HG03064 (cell line): Measurements from ENCODE around the gene HAGH.
A peak's percentile ranks its signal among the peaks of the same experiment; 100 is the strongest.
"Not testable (repeated sequence)": the region's sequence is repeated elsewhere in the genome, so short reads cannot be mapped to it uniquely, and the experiment has no call there.

Experiments
- ATAC-seq: cut with Tn5 transposase; IDR thresholded peaks from one replicate; pipeline ENCODE4 v1.9.1; 2021; ENCODE audit warnings: low read depth; ENCODE audit not compliant: unreplicated experiment

The HAGH gene

DNA sequence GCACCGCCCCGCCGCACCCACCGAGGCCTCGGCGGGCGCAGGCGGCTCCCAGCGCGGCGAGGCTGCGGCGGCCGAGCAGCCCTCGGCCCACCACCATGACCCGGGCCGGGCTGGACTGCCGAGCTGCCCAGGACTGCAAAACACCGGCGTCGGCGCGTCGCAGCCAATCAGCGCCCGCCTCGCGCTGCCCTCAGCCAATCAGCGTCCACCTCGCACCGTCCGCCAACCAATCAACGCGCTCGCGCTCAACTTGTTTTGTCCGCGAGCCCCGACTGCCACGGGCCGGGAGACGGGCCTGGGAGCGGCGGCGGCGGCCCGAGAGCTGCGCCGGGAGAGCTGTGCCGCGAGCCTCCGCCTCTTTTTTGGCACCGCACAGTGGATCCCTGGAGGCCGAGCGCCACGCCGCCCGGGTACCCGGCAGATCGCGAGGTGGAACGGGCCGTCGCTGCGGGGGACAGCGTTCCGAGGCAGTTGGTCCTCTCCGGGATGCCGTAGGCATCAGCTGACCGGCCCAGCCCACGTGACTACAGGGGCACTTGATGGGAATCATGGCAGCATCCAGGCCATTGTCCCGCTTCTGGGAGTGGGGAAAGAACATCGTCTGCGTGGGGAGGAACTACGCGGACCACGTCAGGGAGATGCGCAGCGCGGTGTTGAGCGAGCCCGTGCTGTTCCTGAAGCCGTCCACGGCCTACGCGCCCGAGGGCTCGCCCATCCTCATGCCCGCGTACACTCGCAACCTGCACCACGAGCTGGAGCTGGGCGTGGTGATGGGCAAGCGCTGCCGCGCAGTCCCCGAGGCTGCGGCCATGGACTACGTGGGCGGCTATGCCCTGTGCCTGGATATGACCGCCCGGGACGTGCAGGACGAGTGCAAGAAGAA is at the start of gene HAGH, which contains the start of gene FAHD1:
Gene HAGH (minus strand): TSS at position 135 of the 883 bp plus-strand sequence. CDS start 38 bp downstream, at position 97.
Gene FAHD1 (plus strand): TSS at position 516 of the 883 bp plus-strand sequence. CDS start 33 bp downstream, at position 549.
- ATAC-seq: peak; percentile 60

- not testable (repeated sequence) for ATAC-seq
Measured at GRCh38 chr16:1876066-1876465, 49.4 kb upstream of the HAGH start.

DNA sequence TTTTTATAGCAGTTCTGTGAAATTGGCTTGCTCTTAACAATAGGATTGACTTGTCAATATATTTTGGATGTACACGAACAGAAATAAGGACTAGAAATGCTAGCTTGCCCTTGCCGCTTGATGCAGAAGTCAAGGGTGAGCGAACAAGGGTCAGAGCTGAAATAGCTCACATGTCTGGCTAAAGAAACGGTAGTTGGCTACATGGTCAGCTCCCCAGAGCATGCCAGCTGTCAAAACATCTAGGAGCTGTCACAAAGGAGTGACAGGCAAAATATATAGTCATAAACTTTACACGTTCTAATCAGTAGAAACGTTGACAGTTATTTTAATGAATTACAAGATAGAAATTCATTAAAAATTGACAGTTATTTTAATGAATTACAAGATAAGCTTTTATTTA is 48.2 kb upstream of the HAGH start:
- no peak for ATAC-seq

DNA sequence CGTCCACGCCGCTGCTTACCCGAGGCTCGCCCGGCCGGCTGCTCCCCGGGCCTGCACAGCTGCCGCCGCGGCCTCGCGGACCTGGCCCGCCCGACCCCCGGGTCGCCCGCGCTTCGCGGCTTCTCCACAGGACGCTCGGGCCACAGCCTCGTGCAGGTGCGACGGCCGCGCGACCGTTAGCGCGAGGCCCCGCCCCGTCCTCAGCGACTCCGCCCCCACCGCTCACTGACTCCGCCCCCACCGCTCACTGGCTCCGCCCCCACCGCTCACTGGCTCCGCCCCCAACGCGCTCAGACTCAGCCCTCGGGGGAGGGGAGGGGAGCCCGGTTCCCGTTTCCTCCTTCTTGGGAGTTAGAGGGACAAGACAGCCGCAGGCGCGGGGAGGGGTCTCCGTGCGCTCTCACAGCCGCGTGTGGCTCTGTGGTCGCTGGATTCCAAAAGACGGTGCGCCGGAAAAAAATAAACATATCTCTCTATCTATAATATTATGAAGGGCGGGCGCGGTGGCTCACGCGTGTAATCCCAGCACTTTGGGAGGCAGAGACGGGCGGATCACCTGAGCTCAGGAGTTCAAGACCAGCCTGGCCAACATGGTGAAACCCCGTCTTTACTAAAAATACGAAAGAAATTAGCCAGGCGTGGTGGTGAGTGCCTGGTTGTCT is 45.5 kb upstream of the HAGH start, which contains the start of gene MEIOB:
Gene MEIOB (minus strand): TSS at position 191 of the 662 bp plus-strand sequence. CDS start 3,989 bp downstream, outside the sequence.
- no peak for ATAC-seq

DNA sequence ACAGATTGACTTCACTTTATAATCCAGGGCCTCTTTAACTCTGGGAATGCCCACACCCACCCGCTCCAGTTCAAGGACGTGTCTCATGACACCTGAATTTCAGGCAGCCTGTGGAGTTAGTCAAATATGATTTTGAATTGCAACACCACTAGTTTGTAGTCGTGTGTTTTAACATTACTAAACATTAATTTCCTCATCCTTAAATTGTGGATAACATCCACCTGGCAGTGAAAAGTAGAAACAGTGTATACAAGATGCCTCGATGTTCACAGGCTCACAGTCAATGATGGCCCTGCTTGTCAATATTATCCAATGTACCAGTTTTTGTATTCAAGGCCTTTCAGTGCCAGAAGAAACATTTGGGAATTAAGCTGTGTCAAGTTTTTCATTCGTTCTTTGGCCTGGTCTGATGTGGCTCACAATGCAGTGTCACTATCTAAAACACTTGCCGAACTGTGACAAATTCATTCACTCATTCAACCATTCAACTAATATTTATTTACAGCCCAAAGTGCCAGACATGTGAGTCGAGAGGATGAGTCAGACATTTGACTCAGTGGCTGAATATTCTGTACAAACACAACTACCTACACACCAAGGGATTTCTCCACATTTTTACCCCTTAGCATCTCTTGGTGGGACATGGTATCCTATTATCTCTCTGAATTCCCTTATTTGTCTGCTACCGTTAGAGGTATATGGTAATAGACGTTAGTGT is 43.9 kb upstream of the HAGH start:
- no peak for ATAC-seq

GRCh38 chr16:1865902-1866690 is 39.5 kb upstream of the HAGH start:
- no peak for ATAC-seq

GRCh38 chr16:1863681-1864460 is 37.2 kb upstream of the HAGH start:
- ATAC-seq: no peak

GRCh38 chr16:1862394-1862793 is 35.8 kb upstream of the HAGH start:
- ATAC-seq: no peak

DNA sequence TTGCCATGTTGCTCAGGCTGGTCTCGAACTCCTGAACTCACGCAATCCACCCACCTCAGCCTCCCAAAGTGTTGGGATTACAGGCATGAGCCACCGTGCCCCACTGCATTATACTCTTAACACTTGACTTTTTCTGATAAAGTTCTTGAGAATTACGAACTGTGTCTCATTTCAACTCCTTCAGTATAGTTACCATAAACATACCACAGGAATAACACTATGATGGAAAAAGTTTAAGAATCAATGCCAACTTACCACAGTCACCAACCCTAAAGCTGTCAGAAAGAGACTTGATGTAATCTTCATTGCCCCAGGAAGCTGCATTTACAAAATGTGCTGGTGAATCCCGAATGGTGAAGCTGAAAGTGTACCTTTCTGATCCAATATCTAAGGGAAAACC is 35.1 kb upstream of the HAGH start:
- ATAC-seq: no peak

- ATAC-seq: no peak
Measured at GRCh38 chr16:1859650-1860049, 33.0 kb upstream of the HAGH start.

DNA sequence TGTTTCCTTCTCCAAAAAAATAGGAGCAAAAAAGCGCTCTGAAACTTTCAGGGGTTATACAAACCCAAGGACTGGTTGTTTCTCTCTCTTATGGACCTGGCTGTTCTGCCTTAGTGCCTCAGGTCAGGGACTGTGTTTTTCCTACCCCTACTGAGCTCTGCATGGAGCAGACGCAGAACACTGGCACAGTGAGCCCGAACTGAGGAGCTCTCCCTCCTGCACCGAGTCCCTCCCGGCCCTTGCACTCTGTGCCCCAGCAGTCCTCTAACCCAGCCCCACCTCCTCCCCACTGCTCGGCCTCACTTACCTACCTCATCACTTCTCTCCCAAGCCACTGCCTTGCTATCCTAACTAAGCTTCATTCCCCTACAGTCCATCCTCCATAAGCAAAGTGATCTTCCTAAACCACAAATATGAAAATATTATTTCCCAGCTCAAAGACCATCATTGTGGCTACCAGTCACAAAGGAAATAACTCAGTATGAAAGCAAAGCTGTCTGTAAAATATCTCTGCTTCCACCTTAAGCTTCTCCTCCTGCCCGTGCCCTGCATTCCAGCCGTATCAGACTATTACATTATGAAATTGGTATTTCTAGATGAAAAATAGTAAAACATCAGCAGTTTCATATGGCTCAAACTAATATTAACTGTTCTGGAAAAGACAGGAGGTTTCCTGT is 31.7 kb upstream of the HAGH start:
- ATAC-seq: no peak

GRCh38 chr16:1857433-1858097 is 30.9 kb upstream of the HAGH start:
- ATAC-seq: no peak

GRCh38 chr16:1851793-1852192 is 25.2 kb upstream of the HAGH start:
- no peak for ATAC-seq

- no peak for ATAC-seq
Measured at GRCh38 chr16:1850981-1851380, 24.4 kb upstream of the HAGH start.

DNA sequence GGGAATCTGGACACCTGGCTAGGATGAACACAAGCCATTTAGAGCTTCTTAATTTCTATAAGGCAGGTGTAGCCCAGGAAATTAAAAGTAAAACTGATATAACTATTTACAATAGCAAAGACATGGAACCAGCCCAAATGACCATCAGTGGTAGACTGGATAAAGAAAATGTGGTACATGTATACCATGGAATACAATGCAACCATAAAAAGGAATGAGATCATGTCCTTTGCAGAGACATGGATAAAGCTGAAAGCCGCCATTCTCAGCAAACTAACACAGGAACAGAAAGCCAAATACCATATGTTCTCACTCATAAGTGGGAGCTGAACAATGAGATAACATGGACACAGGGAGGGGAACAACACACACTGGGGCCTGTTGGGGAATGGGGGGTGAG is 19.8 kb upstream of the HAGH start:
- no peak for ATAC-seq

- ATAC-seq: no peak
Measured at GRCh38 chr16:1845985-1846384, 19.4 kb upstream of the HAGH start.

DNA sequence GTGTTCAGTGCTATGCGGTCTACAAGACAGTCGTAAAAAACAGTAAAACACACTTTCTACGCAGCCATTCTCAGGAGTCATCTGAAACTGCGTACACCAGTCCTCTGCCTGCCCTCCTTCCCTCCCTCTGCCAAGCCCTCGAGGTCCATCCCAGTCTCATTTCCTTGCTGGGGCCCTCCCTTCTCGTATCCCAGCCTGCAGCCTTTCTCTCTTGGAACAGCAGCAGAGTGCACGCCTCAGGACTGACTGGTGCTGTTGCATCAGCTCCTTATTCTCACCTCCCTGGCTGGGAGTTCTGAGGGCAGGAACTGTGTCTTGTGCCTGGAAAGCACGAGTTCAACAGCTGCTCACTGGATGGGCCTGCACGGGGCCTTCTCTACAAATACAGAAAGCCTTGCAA is 12.9 kb upstream of the HAGH start:
- no peak for ATAC-seq

- ATAC-seq: no peak
Measured at GRCh38 chr16:1834096-1834495, 7.5 kb upstream of the HAGH start.
